H1 (cell line): Measurements from ENCODE around the gene POLR3E. TPM values are rescaled to one million over a fixed set of nuclear protein-coding genes. Genes with fewer than 3 reads are reported as not detected.

Experiments used
- CTCF ChIA-PET: fragments of 300-600 bp; sonication (Branson Sonifier 250); formaldehyde crosslinking; loops from one replicate; lab custom pipeline; 2021; ENCODE audit not compliant: partially characterized antibody; lab: Charles Lee
- POLR2A ChIA-PET: fragments of 300-600 bp; sonication (Branson Sonifier 250); formaldehyde crosslinking; loops from one replicate; lab custom pipeline; 2021; ENCODE audit warnings: inconsistent platforms; ENCODE audit not compliant: partially characterized antibody; lab: Charles Lee
- DNase-seq, 2 experiments: peaks; one replicate each; pipeline versions ENCODE4 v3.0.0 to v3.0.0-alpha.2; 2010 to 2022; ENCODE audit warnings: low spot score in 2 of 2, low read depth in 1 of 2, mixed read lengths in 1 of 2
- FAIRE-seq: peaks from 2 replicates; lab custom pipeline; 2011; peaks lifted over from hg19 to GRCh38; lab: Jason Lieb, UNC
- H2AFZ ChIP-seq: 2 replicates; pipeline ENCODE4 v1.8.1; 2012; ENCODE audit warnings: low read length, inconsistent platforms
- H2AK5ac ChIP-seq: 2 replicates; pipeline ENCODE4 v1.6.1; 2013; ENCODE audit warnings: low read depth, low read length
- H2BK120ac ChIP-seq: replicated peaks from 2 replicates; pipeline ENCODE3; 2013; ENCODE audit warnings: low read depth, low read length, inconsistent platforms
- H2BK12ac ChIP-seq: 2 replicates; pipeline ENCODE4 v1.6.1; 2013; ENCODE audit warnings: low read depth, low read length
- H2BK15ac ChIP-seq: 2 replicates; pipeline ENCODE4 v1.6.1; 2013; ENCODE audit warnings: low read length
- H2BK20ac ChIP-seq: 2 replicates; pipeline ENCODE4 v1.6.1; 2013; ENCODE audit warnings: low read length
- H2BK5ac ChIP-seq: 2 replicates; pipeline ENCODE4 v1.6.1; 2013; ENCODE audit warnings: low read depth, low read length
- H3K14ac ChIP-seq: 2 replicates; pipeline ENCODE4 v1.6.1; 2013; ENCODE audit warnings: inconsistent platforms; ENCODE audit not compliant: insufficient read length
- H3K18ac ChIP-seq: 2 replicates; pipeline ENCODE4 v1.6.1; 2013; ENCODE audit warnings: low read length; ENCODE audit errors: extremely low read depth
- H3K23ac ChIP-seq: 2 replicates; pipeline ENCODE4 v1.6.1; 2013; ENCODE audit warnings: inconsistent platforms; ENCODE audit not compliant: insufficient read length
- H3K23me2 ChIP-seq: 2 replicates; pipeline ENCODE4 v1.6.1; 2013; ENCODE audit warnings: low read depth, low read length
- H3K27ac ChIP-seq: 2 replicates; pipeline ENCODE4 v1.6.1; 2011; ENCODE audit warnings: low read depth, low read length, inconsistent platforms
- H3K27me3 ChIP-seq, 4 experiments: replicated peaks in 1 of 4; 1 replicate in 1 of 4; 2 replicates in 3 of 4; pipeline versions ENCODE4 v1.6.1 to v1.8.1; 2011 to 2013; ENCODE audit warnings: low read length in 3 of 4, mild to moderate bottlenecking in 3 of 4, inconsistent platforms in 2 of 4, mixed read lengths in 2 of 4, moderate library complexity in 1 of 4; ENCODE audit not compliant: control insufficient read depth in 3 of 4, insufficient read depth in 3 of 4; ENCODE audit errors: extremely low read depth in 1 of 4
- H3K36me3 ChIP-seq, 4 experiments: 2 replicates each; pipeline versions ENCODE4 v1.6.1 to v1.8.1; 2011 to 2013; ENCODE audit warnings: mild to moderate bottlenecking in 4 of 4, low read length in 3 of 4, moderate library complexity in 2 of 4, control low read depth in 1 of 4, inconsistent platforms in 1 of 4; ENCODE audit not compliant: insufficient read depth in 4 of 4, control insufficient read depth in 2 of 4
- H3K4ac ChIP-seq: replicated peaks from 2 replicates; pipeline ENCODE3; 2013; ENCODE audit warnings: low read length, low read depth, mixed read lengths, inconsistent platforms; ENCODE audit not compliant: insufficient read length
- H3K4me1 ChIP-seq, 4 experiments: replicated peaks in 1 of 4; 1 replicate in 1 of 4; 2 replicates in 3 of 4; pipeline versions ENCODE4 v1.6.1 to v1.8.1; 2011 to 2013; ENCODE audit warnings: low read length in 3 of 4, inconsistent platforms in 2 of 4, mixed read lengths in 1 of 4; ENCODE audit not compliant: insufficient read depth in 4 of 4, control insufficient read depth in 3 of 4
- H3K4me2 ChIP-seq, 2 experiments: 2 replicates each; pipeline versions ENCODE4 v1.6.1 to v1.8.1; 2011 to 2013; ENCODE audit warnings: low read depth in 2 of 2, low read length in 2 of 2, control low read depth in 1 of 2, inconsistent platforms in 1 of 2, mild to moderate bottlenecking in 1 of 2; ENCODE audit not compliant: insufficient read depth in 1 of 2
- H3K4me3 ChIP-seq, 4 experiments: fragments of 200-600, 300-600 bp in 1 of 4; sonication (generic), shearing (Covaris generic), sonication (Bioruptor Twin) in 1 of 4; 2 replicates each; pipeline versions ENCODE4 v1.5.1 to v1.8.1; 2011 to 2016; ENCODE audit warnings: low read length in 4 of 4, low read depth in 3 of 4, control low read depth in 2 of 4, inconsistent platforms in 2 of 4, mild to moderate bottlenecking in 2 of 4, mixed read lengths in 1 of 4, moderate library complexity in 1 of 4; ENCODE audit not compliant: insufficient read depth in 2 of 4; ENCODE audit errors: extremely low read depth in 1 of 4
- H3K56ac ChIP-seq: replicated peaks from 2 replicates; pipeline ENCODE3; 2013; ENCODE audit warnings: low read depth, mild to moderate bottlenecking, mixed read lengths, low read length, inconsistent platforms; ENCODE audit not compliant: insufficient read length
- H3K79me1 ChIP-seq: 2 replicates; pipeline ENCODE4 v1.6.1; 2013; ENCODE audit warnings: low read depth, low read length, control low read depth
- H3K79me2 ChIP-seq, 2 experiments: 2 replicates each; pipeline versions ENCODE4 v1.6.1 to v1.8.1; 2012 to 2013; ENCODE audit warnings: low read length in 2 of 2, mild to moderate bottlenecking in 2 of 2, inconsistent platforms in 1 of 2; ENCODE audit not compliant: insufficient read depth in 2 of 2, control insufficient read depth in 1 of 2
- H3K9ac ChIP-seq, 4 experiments: replicated peaks in 1 of 4; 1 replicate in 1 of 4; 2 replicates in 3 of 4; pipeline versions ENCODE4 v1.6.1 to v1.8.1; 2011 to 2013; ENCODE audit warnings: low read depth in 3 of 4, low read length in 3 of 4, control low read depth in 2 of 4, mild to moderate bottlenecking in 2 of 4, moderate library complexity in 2 of 4, inconsistent platforms in 1 of 4; ENCODE audit errors: extremely low read depth in 1 of 4
- H3K9me3 ChIP-seq, 2 experiments: 2 replicates each; pipeline versions ENCODE4 v1.6.1 to v1.8.1; 2012 to 2013; ENCODE audit warnings: mild to moderate bottlenecking in 2 of 2, moderate library complexity in 2 of 2, control low read depth in 1 of 2, inconsistent platforms in 1 of 2, low read depth in 1 of 2, low read length in 1 of 2, mixed read lengths in 1 of 2; ENCODE audit not compliant: insufficient read depth in 2 of 2
- H4K20me1 ChIP-seq, 2 experiments: replicated peaks in 1 of 2; 2 replicates each; pipeline versions ENCODE3 to v1.8.1; 2011 to 2013; ENCODE audit warnings: inconsistent platforms in 2 of 2, low read length in 2 of 2, mild to moderate bottlenecking in 1 of 2; ENCODE audit not compliant: insufficient read depth in 2 of 2, control insufficient read depth in 1 of 2
- H4K5ac ChIP-seq: 2 replicates; pipeline ENCODE4 v1.6.1; 2013; ENCODE audit warnings: low read length, low read depth, mixed read lengths, inconsistent platforms; ENCODE audit not compliant: insufficient read length
- H4K8ac ChIP-seq: 2 replicates; pipeline ENCODE4 v1.8.0; 2013; ENCODE audit warnings: mild to moderate bottlenecking, moderate library complexity, low read length, inconsistent platforms; ENCODE audit not compliant: insufficient read depth; ENCODE audit errors: extremely low read depth
- H4K91ac ChIP-seq: replicated peaks from 2 replicates; pipeline ENCODE3; 2013; ENCODE audit warnings: low read length, mixed read lengths, inconsistent platforms; ENCODE audit not compliant: insufficient read length
- CTBP2 ChIP-seq: IDR thresholded peaks from 2 replicates; pipeline ENCODE4 v1.7.0; 2011; ENCODE audit warnings: borderline replicate concordance, mild to moderate bottlenecking, moderate library complexity, mixed read lengths, low read length; ENCODE audit not compliant: insufficient read depth, insufficient read length
- EZH2 ChIP-seq: fragments of 200-600 bp; sonication (generic); IDR thresholded peaks from 2 replicates; pipeline ENCODE4 v1.7.1; 2012; ENCODE audit warnings: low read depth, mild to moderate bottlenecking, moderate library complexity, low read length, inconsistent platforms; ENCODE audit not compliant: severe bottlenecking
- WGBS, 2 experiments: shearing (Covaris generic) in 1 of 2; methylation state at CpG; one replicate each; pipeline versions ENCODE4 v1.1.6 to v1.1.7; 2013 to 2015; ENCODE audit warnings: low lambda C conversion rate in 2 of 2, mixed read lengths in 2 of 2, inconsistent platforms in 1 of 2, low coverage in 1 of 2, missing lambda C conversion rate in 1 of 2; ENCODE audit not compliant: insufficient replicate concordance in 2 of 2, insufficient coverage in 1 of 2, insufficient read length in 1 of 2; ENCODE audit errors: extremely low coverage in 1 of 2, missing lambda C conversion rate in 1 of 2; 5-methylcytosine and 5-hydroxymethylcytosine counted together
- polyA plus RNA-seq, 7 experiments: library from polyadenylated mRNA; depleted of rRNA in 3 of 7; stranded (reverse) in 5 of 7; unstranded in 2 of 7; fragments of >200 nt in 5 of 7; fragments of 200-250 nt in 2 of 7; gene quantifications; 1 replicate in 5 of 7; 2 replicates in 1 of 7; 4 replicates in 1 of 7; pipeline versions ENCODE4 v1.2.1 to v1.2.3, GENCODE V29; 2011 to 2013; ENCODE audit warnings: missing spikeins in 2 of 7, mixed read lengths in 2 of 7
- total RNA-seq: library from RNA; stranded (reverse); fragmentation: NEBNext Ultra II Directional; extraction: Animal tissue kit (Norgen Biotek cat#: 25700); gene quantifications from 2 replicates; pipeline ENCODE4 v1.2.1, GENCODE V29; 2021

Gene POLR3E
- total and polyA plus RNA-seq, 2 of the 8 experiments (the other 6 are each of a cell fraction or from before 2014, with no cell fraction given), result 96.5 to 125 TPM

DNA sequence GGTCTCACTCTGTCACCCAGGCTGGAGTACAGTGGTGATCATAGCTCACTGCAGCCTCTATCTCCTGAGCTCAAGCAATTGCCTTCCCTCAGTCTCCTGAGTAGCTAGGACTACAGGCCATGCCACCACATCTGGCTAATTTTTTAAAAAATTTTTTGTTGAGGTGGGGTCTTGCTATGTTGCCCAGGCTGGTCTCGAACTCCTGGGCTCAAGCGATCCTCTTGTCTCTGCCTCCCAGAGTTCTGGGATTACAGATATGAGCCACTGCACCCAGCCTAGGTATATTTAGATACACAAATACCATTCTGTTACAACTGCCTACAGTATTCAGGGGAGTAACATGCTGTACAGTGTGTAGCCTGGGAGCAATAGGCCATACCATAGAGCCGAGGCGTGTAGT lies 14.3 kb downstream of the POLR3E start:
- no peak overlapping the region for H2BK5ac ChIP-seq
- H3K56ac ChIP-seq, result no peak overlapping the region
- H3K4me2 ChIP-seq, result no peak overlapping the region
- WGBS, 2 experiments, result 87% methylated on average over 4 of the region's 4 CpGs; no CpG with 5 or more reads in 1 of the 2 experiments
- H3K9me3 ChIP-seq, result no peaks in the 10 kb centered on the region
- H2BK15ac ChIP-seq, result no peak overlapping the region
- H2AK5ac ChIP-seq, result no peak overlapping the region
- ChIA-PET CTCF (interaction anchor here (1.0 to 6.5 kb wide), 2 partner anchors 7 to 11 kb away, joined by 4 to 42 read pairs; no protein-coding TSS in a partner anchor), POLR2A (no interaction called here)
- H3K27ac ChIP-seq, result no peak overlapping the region
- H3K27me3 ChIP-seq, result no peaks in the 10 kb centered on the region
- no peak overlapping the region for H3K18ac ChIP-seq
- no peak overlapping the region for H2AFZ ChIP-seq
- peaks cover 7 to 14% of the 10 kb centered on the region in 2 experiments for H4K20me1 ChIP-seq
- peaks cover 21 to 58% (median 55%) of the 10 kb centered on the region in 4 experiments for H3K36me3 ChIP-seq
- no peak overlapping the region for H2BK12ac ChIP-seq
- peak overlapping the region in 1 of 4 experiments; percentile 10; a peak in 1 of 7 replicates for H3K9ac ChIP-seq
- H3K4me1 ChIP-seq, result no peaks in the 10 kb centered on the region
- no peak overlapping the region for H3K14ac ChIP-seq
- H3K79me2 ChIP-seq, result no peaks in the 10 kb centered on the region
- no peak overlapping the region for H3K4ac ChIP-seq
- no peak overlapping the region for H4K91ac ChIP-seq
- H4K5ac ChIP-seq, result no peak overlapping the region
- TF ChIP-seq EZH2 (no peak), CTBP2 (no peak)
- TF ChIP-seq, all 59 proteins: peak for 0
- Histone ChIP-seq H2BK120ac (no peak overlapping the region), H3K4me3 (no peak overlapping the region), H3K23me2 (no peaks in the 10 kb centered on the region), H3K79me1 (peaks cover 2% of the 10 kb centered on the region; the same call in 1 of the 2 replicates), H4K8ac (no peak overlapping the region), H2BK20ac (no peak overlapping the region), H3K23ac (no peak overlapping the region)
- FAIRE-seq (no peak), DNase-seq (no peak)
